Stomach (tissue), 4 donors: ENCODE data around the gene PIPOX.

Experiments
- POLR2A ChIP-seq, 4 donors: fragments of 450-650 bp; IDR thresholded peaks; one replicate each; pipeline ENCODE4 v1.6.1; 2016; ENCODE audit warnings: antibody characterized with exemption in 4 of 4, control low read depth in 2 of 4, mild to moderate bottlenecking in 1 of 4, moderate library complexity in 1 of 4
- POLR2AphosphoS5 ChIP-seq, 3 donors: sonication (generic); formaldehyde crosslinking; IDR thresholded peaks; one replicate each; pipeline ENCODE4 v1.6.1; 2016; ENCODE audit warnings: antibody characterized with exemption in 3 of 3
- TF ChIP-seq, protein P1 (sequence below), 7 experiments: fragments of 450-650 bp in 4 of 7; fragments of 200-600 bp in 3 of 7; sonication (generic) in 3 of 7; IDR thresholded peaks; one replicate each; pipeline ENCODE4 v1.5.1; 2016 to 2019; ENCODE audit warnings: antibody characterized with exemption in 7 of 7, control low read depth in 2 of 7, mild to moderate bottlenecking in 1 of 7

GRCh38 chr17:29085223-29085622 lies 42.3 kb downstream of the PIPOX start:
- TF ChIP-seq, protein P1, sequence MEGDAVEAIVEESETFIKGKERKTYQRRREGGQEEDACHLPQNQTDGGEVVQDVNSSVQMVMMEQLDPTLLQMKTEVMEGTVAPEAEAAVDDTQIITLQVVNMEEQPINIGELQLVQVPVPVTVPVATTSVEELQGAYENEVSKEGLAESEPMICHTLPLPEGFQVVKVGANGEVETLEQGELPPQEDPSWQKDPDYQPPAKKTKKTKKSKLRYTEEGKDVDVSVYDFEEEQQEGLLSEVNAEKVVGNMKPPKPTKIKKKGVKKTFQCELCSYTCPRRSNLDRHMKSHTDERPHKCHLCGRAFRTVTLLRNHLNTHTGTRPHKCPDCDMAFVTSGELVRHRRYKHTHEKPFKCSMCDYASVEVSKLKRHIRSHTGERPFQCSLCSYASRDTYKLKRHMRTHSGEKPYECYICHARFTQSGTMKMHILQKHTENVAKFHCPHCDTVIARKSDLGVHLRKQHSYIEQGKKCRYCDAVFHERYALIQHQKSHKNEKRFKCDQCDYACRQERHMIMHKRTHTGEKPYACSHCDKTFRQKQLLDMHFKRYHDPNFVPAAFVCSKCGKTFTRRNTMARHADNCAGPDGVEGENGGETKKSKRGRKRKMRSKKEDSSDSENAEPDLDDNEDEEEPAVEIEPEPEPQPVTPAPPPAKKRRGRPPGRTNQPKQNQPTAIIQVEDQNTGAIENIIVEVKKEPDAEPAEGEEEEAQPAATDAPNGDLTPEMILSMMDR (IDR thresholded peaks at IDR 0.05), result no peak
- TF ChIP-seq POLR2A (IDR thresholded peaks at IDR 0.05) (no peak), POLR2AphosphoS5 (IDR thresholded peaks at IDR 0.05) (no peak)
